Vagina (tissue), 2 donors: ENCODE measurements around the gene CLPTM1L. TPM values are rescaled to one million over a fixed set of nuclear protein-coding genes. Genes with fewer than 3 reads are reported as not detected.
"Not testable (repeated sequence)": the region's sequence is repeated elsewhere in the genome, so short reads cannot be mapped to it uniquely, and the experiment has no call there.

Experiments used
- DNase-seq, 2 donors: peaks; one replicate each; pipeline ENCODE4 v3.0.0-alpha.2; 2017; ENCODE audit errors: extremely low spot score in 2 of 2
- H3K27ac ChIP-seq: fragments of 200-600 bp; sonication (generic); one replicate; pipeline ENCODE4 v1.5.1; 2019
- H3K27me3 ChIP-seq: fragments of 200-600 bp; sonication (generic); one replicate; pipeline ENCODE4 v1.5.1; 2019
- H3K36me3 ChIP-seq, 2 donors: fragments of 200-600 bp; sonication (generic); one replicate each; pipeline ENCODE4 v1.5.1; 2017 to 2019
- H3K4me1 ChIP-seq: fragments of 200-600 bp; sonication (generic); one replicate; pipeline ENCODE4 v1.5.1; 2019
- H3K4me3 ChIP-seq, 2 donors: fragments of 200-600 bp; sonication (generic); 1 replicate in 1 of 2; 2 replicates in 1 of 2; pipeline ENCODE4 v1.5.1; 2016 to 2019
- H3K9me3 ChIP-seq: fragments of 200-600 bp; sonication (generic); one replicate; pipeline ENCODE4 v1.5.1; 2019
- CTCF ChIP-seq, 3 experiments: fragments of 450-650 bp in 2 of 3; fragments of 200-600 bp in 1 of 3; sonication (generic) in 1 of 3; IDR thresholded peaks; one replicate each; pipeline ENCODE4 v1.5.1; 2017 to 2019; ENCODE audit warnings: antibody characterized with exemption in 3 of 3, mild to moderate bottlenecking in 2 of 3, moderate library complexity in 2 of 3
- POLR2A ChIP-seq, 2 donors: fragments of 450-650 bp; IDR thresholded peaks; one replicate each; pipeline ENCODE4 v1.6.1; 2017; ENCODE audit warnings: antibody characterized with exemption in 2 of 2, mild to moderate bottlenecking in 2 of 2, moderate library complexity in 2 of 2
- POLR2AphosphoS5 ChIP-seq, 2 donors: sonication (generic); formaldehyde crosslinking; IDR thresholded peaks; one replicate each; pipeline ENCODE4 v1.9.0; 2017; ENCODE audit warnings: antibody characterized with exemption in 2 of 2, mild to moderate bottlenecking in 2 of 2, low read depth in 1 of 2; ENCODE audit not compliant: insufficient read depth in 1 of 2
- intact Hi-C: fragments of 100-400 bp; cut with DNase I; formaldehyde crosslinking; loops from one replicate; pipeline ENCODE4 v1.15.1; 2023
- total RNA-seq: library from RNA; depleted of rRNA; stranded (reverse); fragments of >200 nt; gene quantifications from one replicate; pipeline ENCODE4 v1.2.3, GENCODE V29; 2016

Gene CLPTM1L
- total RNA-seq, 1 donor from 2014 or later = 40.0 TPM

GRCh38 chr5:1278216-1278615 lies 66.7 kb downstream of the CLPTM1L start:
- no peak overlapping the region for H3K4me3 ChIP-seq
- H3K4me1 ChIP-seq = no peaks in the 10 kb centered on the region
- DNase-seq = no peak
- no peak overlapping the region for H3K27ac ChIP-seq
- no peaks in the 10 kb centered on the region for H3K27me3 ChIP-seq
- intact Hi-C loops = no loop called here
- TF ChIP-seq POLR2AphosphoS5 (IDR thresholded peaks at IDR 0.05; ENCODE audit: insufficient read depth in 1 of 2, low read depth in 1 of 2) = no peak
- TF ChIP-seq POLR2A (IDR thresholded peaks at IDR 0.05) = no peak
- TF ChIP-seq CTCF (IDR thresholded peaks at IDR 0.05) = no peak
- no peaks in the 10 kb centered on the region for H3K36me3 ChIP-seq
- H3K9me3 ChIP-seq = no peaks in the 10 kb centered on the region

GRCh38 chr5:1277781-1278180 lies 67.1 kb downstream of the CLPTM1L start:
- no peak overlapping the region for H3K27ac ChIP-seq
- no peak overlapping the region for H3K4me3 ChIP-seq
- H3K4me1 ChIP-seq = no peaks in the 10 kb centered on the region
- intact Hi-C loops = no loop called here
- H3K9me3 ChIP-seq = no peaks in the 10 kb centered on the region
- no peak for DNase-seq
- TF ChIP-seq POLR2AphosphoS5 (IDR thresholded peaks at IDR 0.05; ENCODE audit: insufficient read depth in 1 of 2, low read depth in 1 of 2) (no peak), CTCF (IDR thresholded peaks at IDR 0.05) (no peak), POLR2A (IDR thresholded peaks at IDR 0.05) (no peak)
- no peaks in the 10 kb centered on the region for H3K36me3 ChIP-seq
- H3K27me3 ChIP-seq = no peaks in the 10 kb centered on the region

GRCh38 chr5:1277331-1277730 lies 67.6 kb downstream of the CLPTM1L start:
- TF ChIP-seq POLR2A (IDR thresholded peaks at IDR 0.05) (no peak), CTCF (IDR thresholded peaks at IDR 0.05) (no peak), POLR2AphosphoS5 (IDR thresholded peaks at IDR 0.05; ENCODE audit: insufficient read depth in 1 of 2, low read depth in 1 of 2) (no peak)
- intact Hi-C loops = no loop called here
- no peak overlapping the region for H3K4me3 ChIP-seq

GRCh38 chr5:1276930-1277329 lies 68.0 kb downstream of the CLPTM1L start:
- Histone ChIP-seq H3K27me3 (no peaks in the 10 kb centered on the region), H3K27ac (no peak overlapping the region), H3K9me3 (no peaks in the 10 kb centered on the region), H3K4me1 (no peaks in the 10 kb centered on the region), H3K36me3 (no peaks in the 10 kb centered on the region), H3K4me3 (no peak overlapping the region)
- TF ChIP-seq POLR2A (IDR thresholded peaks at IDR 0.05) (no peak), CTCF (IDR thresholded peaks at IDR 0.05) (no peak), POLR2AphosphoS5 (IDR thresholded peaks at IDR 0.05; ENCODE audit: insufficient read depth in 1 of 2, low read depth in 1 of 2) (no peak)
- intact Hi-C loops = no loop called here
- no peak for DNase-seq

More at GRCh38 chr5:1277331-1277730, 67.6 kb downstream of the CLPTM1L start:
- Histone ChIP-seq H3K36me3 (no peaks in the 10 kb centered on the region), H3K27me3 (no peaks in the 10 kb centered on the region), H3K4me1 (no peaks in the 10 kb centered on the region), H3K27ac (no peak overlapping the region), H3K9me3 (no peaks in the 10 kb centered on the region)
- no peak for DNase-seq

GRCh38 chr5:1275397-1276391 lies 69.2 kb downstream of the CLPTM1L start:
- H3K27ac ChIP-seq, H3K27me3 ChIP-seq, H3K4me3 ChIP-seq, H3K9me3 ChIP-seq, DNase-seq, H3K36me3 ChIP-seq, intact Hi-C loops, H3K4me1 ChIP-seq: not testable (repeated sequence)
